CD4-positive, alpha-beta T cell treated with Interleukin-21 for 1 hour (primary cell): ENCODE measurements around the gene SPATS2L.
A peak's percentile ranks its signal among the peaks of the same experiment; 100 is the strongest.

ENCODE experiments used
- DNase-seq: peaks from one replicate; pipeline ENCODE4 v3.0.0-alpha.2; 2020

The SPATS2L gene

GRCh38 chr2:200449149-200449548 is 142.7 kb downstream of the SPATS2L start:
- no peak for DNase-seq

- DNase-seq = no peak
These were observed 143.8 kb downstream of the SPATS2L start for GRCh38 chr2:200450288-200450687.

- DNase-seq = no peak
These were observed 145.0 kb downstream of the SPATS2L start for GRCh38 chr2:200451511-200451910.

- no peak for DNase-seq
These were observed 145.9 kb downstream of the SPATS2L start for GRCh38 chr2:200452377-200452776.

- DNase-seq = no peak
These were observed 146.8 kb downstream of the SPATS2L start for GRCh38 chr2:200453142-200453852.

- no peak for DNase-seq
These were observed 147.5 kb downstream of the SPATS2L start for GRCh38 chr2:200453853-200454534.

- DNase-seq = no peak
These were observed 148.7 kb downstream of the SPATS2L start for GRCh38 chr2:200454927-200455801.

GRCh38 chr2:200455958-200456421 is 149.5 kb downstream of the SPATS2L start:
- peak; percentile 10 for DNase-seq

- no peak for DNase-seq
These were observed 150.1 kb downstream of the SPATS2L start for GRCh38 chr2:200456567-200456966.

- DNase-seq = no peak
These were observed 152.6 kb downstream of the SPATS2L start for GRCh38 chr2:200459101-200459500.

GRCh38 chr2:200461846-200462710 is 155.6 kb downstream of the SPATS2L start:
- DNase-seq = no peak

GRCh38 chr2:200463452-200463851 is 157.0 kb downstream of the SPATS2L start:
- DNase-seq = no peak

GRCh38 chr2:200466425-200467418 is 160.2 kb downstream of the SPATS2L start:
- DNase-seq = peak; percentile 72

- peak; percentile 70 for DNase-seq
These were observed 161.6 kb downstream of the SPATS2L start for GRCh38 chr2:200467806-200468681.

GRCh38 chr2:200469708-200470211 is 163.3 kb downstream of the SPATS2L start:
- DNase-seq = no peak

GRCh38 chr2:200470230-200470629 is 163.7 kb downstream of the SPATS2L start:
- no peak for DNase-seq

- peak; percentile 69 for DNase-seq
These were observed 164.9 kb downstream of the SPATS2L start for GRCh38 chr2:200471324-200471848.

- DNase-seq = no peak
These were observed 165.6 kb downstream of the SPATS2L start for GRCh38 chr2:200471928-200472645.
